ENCODE data around the gene REXO5. TPM values are rescaled to one million over a fixed set of nuclear protein-coding genes. Genes with fewer than 3 reads are reported as not detected.
"Not testable (repeated sequence)": the region's sequence is repeated elsewhere in the genome, so short reads cannot be mapped to it uniquely, and the experiment has no call there.

Gene REXO5
- total RNA-seq, 2 donors from 2014 or later: 8.3 to 15.8 TPM

- Mint-ChIP-seq H3K36me3 (no peaks in the 10 kb centered on the region), H3K9me3 (no peaks in the 10 kb centered on the region), H3K4me3 (no peak overlapping the region), H3K4me1 (ENCODE audit: low read depth in 2 of 2) (peaks cover 37 to 49% of the 10 kb centered on the region in 2 donors), H3K27me3 (no peaks in the 10 kb centered on the region), H3K27ac (peak overlapping the region; percentile 48 to 64)
- ATAC-seq (no peak), DNase-seq (ENCODE audit: low spot score) (no peak)
Observed at GRCh38 chr16:20846551-20846950, 40.2 kb downstream of the REXO5 start.

- peak; percentile 57 to 60 for ATAC-seq
- Mint-ChIP-seq H3K4me3 (peak overlapping the region; percentile 39), H3K27ac (peak overlapping the region; percentile 48 to 64), H3K36me3 (no peaks in the 10 kb centered on the region), H3K9me3 (no peaks in the 10 kb centered on the region), H3K27me3 (no peaks in the 10 kb centered on the region), H3K4me1 (ENCODE audit: low read depth in 2 of 2) (peaks cover 37 to 49% of the 10 kb centered on the region in 2 donors)
- no peak for DNase-seq (ENCODE audit: low spot score)
Observed at GRCh38 chr16:20847550-20847949, 41.2 kb downstream of the REXO5 start.

GRCh38 chr16:20849589-20850390 lies 43.5 kb downstream of the REXO5 start:
- peak; percentile 65 for DNase-seq (ENCODE audit: low spot score)
- H3K27me3 Mint-ChIP-seq: no peaks in the 10 kb centered on the region
- no peaks in the 10 kb centered on the region for H3K36me3 Mint-ChIP-seq
- peaks cover 26 to 43% of the 10 kb centered on the region in 2 donors for H3K4me1 Mint-ChIP-seq (ENCODE audit: low read depth in 2 of 2)
- H3K9me3 Mint-ChIP-seq: no peaks in the 10 kb centered on the region
- ATAC-seq: peak; percentile 65
- H3K27ac Mint-ChIP-seq: peak overlapping the region; percentile 15 to 53
- H3K4me3 Mint-ChIP-seq: peak overlapping the region; percentile 2

GRCh38 chr16:20850981-20851380 lies 44.7 kb downstream of the REXO5 start:
- Mint-ChIP-seq H3K27ac (peak overlapping the region in 1 of 2 donors; percentile 53), H3K9me3 (no peaks in the 10 kb centered on the region)
- ATAC-seq: no peak

GRCh38 chr16:20851601-20852000 lies 45.3 kb downstream of the REXO5 start:
- Mint-ChIP-seq H3K9me3 (no peaks in the 10 kb centered on the region), H3K27me3 (no peaks in the 10 kb centered on the region), H3K4me3 (no peak overlapping the region), H3K36me3 (peaks cover 13% of the 10 kb centered on the region), H3K27ac (no peak overlapping the region), H3K4me1 (ENCODE audit: low read depth in 2 of 2) (peaks cover 33 to 43% of the 10 kb centered on the region in 2 donors)
- no peak for DNase-seq (ENCODE audit: low spot score)
- no peak for ATAC-seq

More at GRCh38 chr16:20850981-20851380, 44.7 kb downstream of the REXO5 start:
- Mint-ChIP-seq H3K36me3 (peaks cover 11% of the 10 kb centered on the region), H3K27me3 (no peaks in the 10 kb centered on the region), H3K4me1 (ENCODE audit: low read depth in 2 of 2) (peaks cover 30 to 41% of the 10 kb centered on the region in 2 donors), H3K4me3 (no peak overlapping the region)
- DNase-seq (ENCODE audit: low spot score): no peak

- no peak overlapping the region for H3K27ac Mint-ChIP-seq
Observed at GRCh38 chr16:20853143-20853542, 46.8 kb downstream of the REXO5 start.

GRCh38 chr16:20853981-20854620 lies 47.8 kb downstream of the REXO5 start:
- DNase-seq (ENCODE audit: low spot score) (no peak), ATAC-seq (no peak)
- H3K9me3 Mint-ChIP-seq: no peaks in the 10 kb centered on the region
- H3K4me1 Mint-ChIP-seq (ENCODE audit: low read depth in 2 of 2): peaks cover 26 to 35% of the 10 kb centered on the region in 2 donors
- peak overlapping the region in 1 of 2 donors; percentile 28 for H3K27ac Mint-ChIP-seq
- H3K36me3 Mint-ChIP-seq: peaks cover 18% of the 10 kb centered on the region
- no peak overlapping the region for H3K4me3 Mint-ChIP-seq
- no peaks in the 10 kb centered on the region for H3K27me3 Mint-ChIP-seq

More at GRCh38 chr16:20853143-20853542, 46.8 kb downstream of the REXO5 start:
- ATAC-seq: no peak
- H3K4me3 Mint-ChIP-seq: no peak overlapping the region
- H3K4me1 Mint-ChIP-seq (ENCODE audit: low read depth in 2 of 2): peaks cover 27 to 38% of the 10 kb centered on the region in 2 donors
- H3K9me3 Mint-ChIP-seq: no peaks in the 10 kb centered on the region
- DNase-seq (ENCODE audit: low spot score): no peak
- no peaks in the 10 kb centered on the region for H3K27me3 Mint-ChIP-seq
- H3K36me3 Mint-ChIP-seq: peaks cover 18% of the 10 kb centered on the region

- no peak for ATAC-seq
- Mint-ChIP-seq H3K4me1 (ENCODE audit: low read depth in 2 of 2) (peaks cover 25 to 27% of the 10 kb centered on the region in 2 donors), H3K27ac (no peak overlapping the region), H3K9me3 (no peaks in the 10 kb centered on the region), H3K27me3 (no peaks in the 10 kb centered on the region), H3K36me3 (peaks cover 24% of the 10 kb centered on the region), H3K4me3 (no peak overlapping the region)
- no peak for DNase-seq (ENCODE audit: low spot score)
Observed at GRCh38 chr16:20854963-20855362, 48.6 kb downstream of the REXO5 start.

GRCh38 chr16:20857281-20857680 lies 51.0 kb downstream of the REXO5 start:
- Mint-ChIP-seq H3K4me3 (no peak overlapping the region), H3K9me3 (no peaks in the 10 kb centered on the region), H3K27ac (peak overlapping the region in 1 of 2 donors; percentile 39), H3K27me3 (no peaks in the 10 kb centered on the region), H3K36me3 (peaks cover 41% of the 10 kb centered on the region), H3K4me1 (ENCODE audit: low read depth in 2 of 2) (peaks cover 22 to 25% of the 10 kb centered on the region in 2 donors)
- ATAC-seq (no peak), DNase-seq (ENCODE audit: low spot score) (no peak)

GRCh38 chr16:20859229-20859628 lies 52.9 kb downstream of the REXO5 start:
- no peaks in the 10 kb centered on the region for H3K9me3 Mint-ChIP-seq
- DNase-seq (ENCODE audit: low spot score) (no peak), ATAC-seq (no peak)
- no peak overlapping the region for H3K27ac Mint-ChIP-seq
- no peak overlapping the region for H3K4me3 Mint-ChIP-seq
- peaks cover 30 to 39% of the 10 kb centered on the region in 2 donors for H3K4me1 Mint-ChIP-seq (ENCODE audit: low read depth in 2 of 2)
- no peaks in the 10 kb centered on the region for H3K27me3 Mint-ChIP-seq
- H3K36me3 Mint-ChIP-seq: peaks cover 43% of the 10 kb centered on the region

- Mint-ChIP-seq H3K4me1 (ENCODE audit: low read depth in 2 of 2) (peaks cover 34 to 44% of the 10 kb centered on the region in 2 donors), H3K27ac (no peak overlapping the region), H3K36me3 (peaks cover 47% of the 10 kb centered on the region), H3K27me3 (no peaks in the 10 kb centered on the region), H3K4me3 (no peak overlapping the region), H3K9me3 (no peaks in the 10 kb centered on the region)
- ATAC-seq (no peak), DNase-seq (ENCODE audit: low spot score) (no peak)
Observed at GRCh38 chr16:20859699-20860098, 53.4 kb downstream of the REXO5 start.

GRCh38 chr16:20860361-20860760 lies 54.0 kb downstream of the REXO5 start:
- no peak overlapping the region for H3K27ac Mint-ChIP-seq
- peaks cover 42% of the 10 kb centered on the region for H3K36me3 Mint-ChIP-seq
- H3K9me3 Mint-ChIP-seq: no peaks in the 10 kb centered on the region
- H3K4me1 Mint-ChIP-seq (ENCODE audit: low read depth in 2 of 2): peaks cover 34 to 42% of the 10 kb centered on the region in 2 donors
- no peaks in the 10 kb centered on the region for H3K27me3 Mint-ChIP-seq
- ATAC-seq: no peak
- H3K4me3 Mint-ChIP-seq: no peak overlapping the region
- no peak for DNase-seq (ENCODE audit: low spot score)

GRCh38 chr16:20860995-20861394 lies 54.7 kb downstream of the REXO5 start:
- H3K27me3 Mint-ChIP-seq; H3K9me3 Mint-ChIP-seq; H3K27ac Mint-ChIP-seq; ATAC-seq; DNase-seq (ENCODE audit: low spot score); H3K4me3 Mint-ChIP-seq: not testable (repeated sequence)
- Mint-ChIP-seq H3K4me1 (ENCODE audit: low read depth in 2 of 2) (peaks cover 35 to 43% of the 10 kb centered on the region in 2 donors), H3K36me3 (peaks cover 37% of the 10 kb centered on the region)
